Thyroid gland (tissue), 4 donors: ENCODE results near the gene CR2. TPM values are rescaled to one million over a fixed set of nuclear protein-coding genes. Genes with fewer than 3 reads are reported as not detected.

Source experiments
- total RNA-seq, 4 donors: library from RNA; depleted of rRNA; stranded (reverse); fragments of >200 nt; gene quantifications; one replicate each; pipeline ENCODE4 v1.2.3, GENCODE V29; 2016

The CR2 gene
- total RNA-seq, 4 donors from 2014 or later = 0.11 to 0.15 TPM; not detected in 2

Other genes with a start within 250 kb of the CR2 start
- gene CD55, start 132.7 kb upstream of the CR2 start, total RNA-seq = 10 to 100 TPM; 29.7 to 61.9 (median 43.3) TPM
- gene CR1, start 41.8 kb downstream of the CR2 start, total RNA-seq = 1 to 10 TPM in 2 of 4 donors, under 1 TPM in 2; 0.49 to 5.8 (median 1.2) TPM
- gene CR1L, start 190.8 kb downstream of the CR2 start, total RNA-seq = under 1 TPM in 1 of 4 donors, not detected in 3; 0.22 TPM